WTC11 (cell line): ENCODE measurements around the gene SHISA9. TPM values are rescaled to one million over a fixed set of nuclear protein-coding genes. Genes with fewer than 3 reads are reported as not detected.

Experiments
- ATAC-seq: fragments of 200-7000 bp; cut with Tn5 transposase; 2 replicates; pipeline ENCODE4 v1.10.0; 2021; ENCODE audit warnings: mild to moderate bottlenecking, moderate library complexity
- CTCF ChIA-PET: fragments of 300-600 bp; sonication (Branson Sonifier 250); formaldehyde crosslinking; loops from one replicate; lab custom pipeline; 2021; ENCODE audit warnings: antibody characterized with exemption; lab: Charles Lee
- POLR2A ChIA-PET: fragments of 350-600 bp; sonication (Branson Sonifier 250); formaldehyde crosslinking; loops from one replicate; lab custom pipeline; 2021; ENCODE audit warnings: antibody characterized with exemption; lab: Charles Lee
- DNase-seq: peaks from one replicate; pipeline ENCODE4 v3.0.0; 2021; ENCODE audit warnings: low spot score
- H3K27ac Mint-ChIP-seq: 2 replicates; pipeline ENCODE4 v1.8.0; 2021; ENCODE audit warnings: mixed read lengths
- H3K27me3 Mint-ChIP-seq: 2 replicates; pipeline ENCODE4 v1.8.0; 2021; ENCODE audit warnings: low read depth, mild to moderate bottlenecking, moderate library complexity, mixed read lengths
- H3K36me3 Mint-ChIP-seq: 2 replicates; pipeline ENCODE4 v1.8.0; 2021; ENCODE audit warnings: mixed read lengths
- H3K4me1 Mint-ChIP-seq: 2 replicates; pipeline ENCODE4 v1.8.0; 2022; ENCODE audit warnings: mixed read lengths
- H3K4me3 Mint-ChIP-seq: 2 replicates; pipeline ENCODE4 v1.8.0; 2021; ENCODE audit warnings: mild to moderate bottlenecking, moderate library complexity, mixed read lengths
- H3K9me3 Mint-ChIP-seq: 2 replicates; pipeline ENCODE4 v1.8.0; 2021; ENCODE audit warnings: mixed read lengths
- EMX1 ChIP-seq: fragments of 250-450 bp; sonication (Bioruptor Pico); IDR thresholded peaks from 2 replicates; pipeline ENCODE4 v1.8.0; 2021; ENCODE audit warnings: mild to moderate bottlenecking
- ERG ChIP-seq: fragments of 250-450 bp; sonication (Bioruptor Pico); IDR thresholded peaks from 2 replicates; pipeline ENCODE4 v1.8.0; 2021; ENCODE audit warnings: mild to moderate bottlenecking
- FOXJ3 ChIP-seq: sonication (generic); formaldehyde crosslinking; IDR thresholded peaks from 2 replicates; pipeline ENCODE4 v1.9.0; 2021; ENCODE audit warnings: missing genetic modification reagents, mild to moderate bottlenecking, borderline replicate concordance
- FOXK1 ChIP-seq: sonication (generic); formaldehyde crosslinking; IDR thresholded peaks from 2 replicates; pipeline ENCODE4 v1.8.0; 2022; ENCODE audit warnings: mild to moderate bottlenecking, moderate library complexity, missing genetic modification reagents
- IRF1 ChIP-seq: sonication (generic); formaldehyde crosslinking; IDR thresholded peaks from 2 replicates; pipeline ENCODE4 v1.8.0; 2023; ENCODE audit warnings: missing genetic modification reagents
- NFYB ChIP-seq: sonication (generic); formaldehyde crosslinking; conservative IDR thresholded peaks from 2 replicates; pipeline ENCODE4 v1.8.0; 2022; ENCODE audit warnings: low read depth, missing genetic modification reagents
- NR1H2 ChIP-seq: sonication (generic); formaldehyde crosslinking; IDR thresholded peaks from 2 replicates; pipeline ENCODE4 v1.9.0; 2021; ENCODE audit warnings: mild to moderate bottlenecking, moderate library complexity, missing genetic modification reagents
- PRDM15 ChIP-seq: sonication (generic); formaldehyde crosslinking; IDR thresholded peaks from 2 replicates; pipeline ENCODE4 v1.8.0; 2022; ENCODE audit warnings: missing genetic modification reagents
- SMAD4 ChIP-seq: sonication (generic); formaldehyde crosslinking; IDR thresholded peaks from 2 replicates; pipeline ENCODE4 v1.8.0; 2022; ENCODE audit warnings: mild to moderate bottlenecking, missing genetic modification reagents
- TEAD4 ChIP-seq: sonication (generic); formaldehyde crosslinking; IDR thresholded peaks from 2 replicates; pipeline ENCODE4 v1.8.0; 2022; ENCODE audit warnings: mild to moderate bottlenecking, missing genetic modification reagents
- ZBTB21 ChIP-seq: sonication (generic); formaldehyde crosslinking; IDR thresholded peaks from 2 replicates; pipeline ENCODE4 v1.8.1; 2023; ENCODE audit warnings: mild to moderate bottlenecking, missing genetic modification reagents, borderline replicate concordance
- ZNF121 ChIP-seq: sonication (generic); formaldehyde crosslinking; IDR thresholded peaks from 2 replicates; pipeline ENCODE4 v1.8.0; 2023; ENCODE audit warnings: missing genetic modification reagents
- ZNF138 ChIP-seq: sonication (generic); formaldehyde crosslinking; conservative IDR thresholded peaks from 2 replicates; pipeline ENCODE4 v1.8.1; 2022; ENCODE audit warnings: mild to moderate bottlenecking, moderate library complexity, missing genetic modification reagents
- ZNF281 ChIP-seq: sonication (generic); formaldehyde crosslinking; IDR thresholded peaks from 2 replicates; pipeline ENCODE4 v1.8.0; 2023; ENCODE audit warnings: mild to moderate bottlenecking, missing genetic modification reagents
- ZNF317 ChIP-seq: sonication (generic); formaldehyde crosslinking; IDR thresholded peaks from 2 replicates; pipeline ENCODE4 v1.8.1; 2023; ENCODE audit warnings: low read depth, mild to moderate bottlenecking, moderate library complexity, missing genetic modification reagents, borderline replicate concordance
- total RNA-seq: library from RNA; stranded (reverse); gene quantifications from 3 replicates; pipeline ENCODE4 v1.2.3, GENCODE V29; 2021
- TF ChIP-seq, protein P1 (sequence below): fragments of 250-450 bp; sonication (Bioruptor Pico); IDR thresholded peaks from 2 replicates; pipeline ENCODE4 v2.1.2; 2022; ENCODE audit warnings: mild to moderate bottlenecking, moderate library complexity
- TF ChIP-seq, protein P2 (sequence below): fragments of 250-450 bp; sonication (Bioruptor Pico); conservative IDR thresholded peaks from 2 replicates; pipeline ENCODE4 v1.9.0; 2021; ENCODE audit warnings: mild to moderate bottlenecking

Gene SHISA9
- total RNA-seq, 1 experiment from 2014 or later: 37.5 TPM

GRCh38 chr16:12871784-12872183 lies 29.6 kb upstream of the SHISA9 start:
- ChIA-PET CTCF (no interaction called here), POLR2A (no interaction called here)
- H3K27ac Mint-ChIP-seq: no peak overlapping the region
- H3K4me3 Mint-ChIP-seq: no peak overlapping the region
- H3K36me3 Mint-ChIP-seq: peaks cover 4% of the 10 kb centered on the region; the same call in 1 of the 2 replicates
- no peak for DNase-seq
- H3K9me3 Mint-ChIP-seq: peaks cover 10% of the 10 kb centered on the region
- ATAC-seq: no peak
- H3K4me1 Mint-ChIP-seq: peaks cover 7% of the 10 kb centered on the region
- H3K27me3 Mint-ChIP-seq: peaks cover 2% of the 10 kb centered on the region; the same call in 1 of the 2 replicates
- TF ChIP-seq ZNF138 (no peak), EMX1 (CRISPR knock-in tag) (no peak), ZNF281 (CRISPR knock-in tag) (no peak), SMAD4 (CRISPR knock-in tag) (no peak), ZNF317 (CRISPR knock-in tag) (no peak), PRDM15 (no peak), ZBTB21 (no peak), TEAD4 (CRISPR knock-in tag) (no peak), NR1H2 (CRISPR knock-in tag) (no peak), ERG (CRISPR knock-in tag) (no peak), FOXJ3 (CRISPR knock-in tag) (no peak), NFYB (CRISPR knock-in tag) (no peak), IRF1 (CRISPR knock-in tag) (no peak), FOXK1 (CRISPR knock-in tag) (no peak), ZNF121 (CRISPR knock-in tag) (no peak)
- TF ChIP-seq, protein P1, sequence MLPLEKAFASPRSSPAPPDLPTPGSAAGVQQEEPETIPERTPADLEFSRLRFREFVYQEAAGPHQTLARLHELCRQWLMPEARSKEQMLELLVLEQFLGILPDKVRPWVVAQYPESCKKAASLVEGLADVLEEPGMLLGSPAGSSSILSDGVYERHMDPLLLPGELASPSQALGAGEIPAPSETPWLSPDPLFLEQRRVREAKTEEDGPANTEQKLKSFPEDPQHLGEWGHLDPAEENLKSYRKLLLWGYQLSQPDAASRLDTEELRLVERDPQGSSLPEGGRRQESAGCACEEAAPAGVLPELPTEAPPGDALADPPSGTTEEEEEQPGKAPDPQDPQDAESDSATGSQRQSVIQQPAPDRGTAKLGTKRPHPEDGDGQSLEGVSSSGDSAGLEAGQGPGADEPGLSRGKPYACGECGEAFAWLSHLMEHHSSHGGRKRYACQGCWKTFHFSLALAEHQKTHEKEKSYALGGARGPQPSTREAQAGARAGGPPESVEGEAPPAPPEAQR (CRISPR knock-in tag): no peak
- TF ChIP-seq, protein P2, sequence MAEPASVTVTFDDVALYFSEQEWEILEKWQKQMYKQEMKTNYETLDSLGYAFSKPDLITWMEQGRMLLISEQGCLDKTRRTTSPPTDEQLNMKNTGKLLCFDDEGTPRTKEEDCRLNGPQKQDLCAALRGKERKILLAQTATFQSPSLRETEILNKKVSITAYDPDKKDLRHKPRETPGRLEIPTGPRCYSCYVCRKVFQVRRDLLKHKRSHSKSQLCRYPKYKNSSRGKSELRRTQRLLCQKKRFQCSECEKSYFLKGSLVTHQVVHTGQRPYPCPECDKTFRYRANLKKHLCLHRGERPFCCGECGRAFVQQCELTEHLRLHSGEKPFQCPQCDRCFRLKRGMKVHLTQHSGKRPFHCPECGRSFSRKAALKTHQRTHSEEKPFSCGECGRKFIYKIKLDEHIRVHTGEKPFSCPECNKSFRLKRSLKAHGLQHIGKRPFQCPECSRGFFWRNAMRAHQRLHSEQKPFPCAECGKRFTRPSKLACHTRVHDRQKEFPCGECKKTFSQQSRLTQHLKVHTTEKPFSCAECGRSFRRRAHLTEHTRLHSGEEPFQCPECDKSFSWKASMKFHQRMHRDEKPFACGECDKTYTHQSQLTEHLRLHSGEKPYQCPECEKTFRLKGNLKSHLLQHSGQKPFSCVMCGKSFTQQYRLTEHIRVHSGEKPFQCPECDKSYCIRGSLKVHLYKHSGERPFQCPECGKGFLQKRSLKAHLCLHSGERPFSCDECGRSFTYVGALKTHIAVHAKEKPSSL (CRISPR knock-in tag): no peak
